Measurements from ENCODE around the gene SLC44A5. TPM values are rescaled to one million over a fixed set of nuclear protein-coding genes. Genes with fewer than 3 reads are reported as not detected.

Gene SLC44A5
- total RNA-seq, 1 experiment from 2014 or later: 2.4 TPM

DNA sequence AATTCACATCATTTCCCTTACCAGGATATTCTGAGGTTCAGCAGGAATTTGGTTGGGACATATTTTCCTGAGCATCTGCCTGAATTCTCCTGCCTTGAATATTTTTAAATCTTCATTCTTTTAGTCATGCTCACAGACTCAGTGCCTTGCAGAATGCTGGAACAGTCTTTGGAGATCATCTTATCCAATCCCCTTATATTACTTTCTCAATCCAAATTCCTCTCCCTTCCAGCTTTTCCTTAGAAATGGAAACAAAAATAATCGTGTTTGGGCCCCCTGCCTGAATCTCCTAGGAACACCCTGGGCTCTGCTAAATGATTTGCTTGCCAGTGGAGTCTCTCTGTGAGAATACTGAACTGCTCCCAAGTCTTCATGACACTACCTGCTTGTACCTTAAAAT, 438.4 kb downstream of the SLC44A5 start:
- H3K4me1 Mint-ChIP-seq: peaks cover 0 to 4% of the 10 kb centered on the region in 2 experiments; a peak in 1 of 4 replicates
- H3K4ac ChIP-seq (ENCODE audit: low read depth, low read length): no peak overlapping the region
- no peak for DNase-seq
- H2BK15ac ChIP-seq (ENCODE audit: low read depth, low read length): no peak overlapping the region
- H3K9me3 ChIP-seq (ENCODE audit: control insufficient read depth, low read depth, low read length): no peaks in the 10 kb centered on the region
- H3K23me2 ChIP-seq (ENCODE audit: insufficient read length, low read depth, low read length, poor library complexity, severe bottlenecking): no peaks in the 10 kb centered on the region
- no peaks in the 10 kb centered on the region for H3K27me3 ChIP-seq (ENCODE audit: insufficient read depth, low read length)
- H3K9ac ChIP-seq (ENCODE audit: extremely low read depth, insufficient read length, low read length): no peak overlapping the region
- no peak overlapping the region for H3K27ac Mint-ChIP-seq
- H2BK12ac ChIP-seq (ENCODE audit: insufficient read length, low read depth, low read length): no peak overlapping the region
- H2BK120ac ChIP-seq (ENCODE audit: low read depth, low read length, poor library complexity, severe bottlenecking): no peak overlapping the region
- no peak overlapping the region for H3T11ph ChIP-seq (ENCODE audit: low read length)
- no peak overlapping the region for H3K18ac ChIP-seq (ENCODE audit: insufficient read length, low read depth, low read length)
- H3K9me3 Mint-ChIP-seq: peaks cover 4 to 14% of the 10 kb centered on the region in 2 experiments; a peak in 2 of 5 replicates
- no peak for TF ChIP-seq CTCF (conservative IDR thresholded peaks at IDR 0.05)
- H3K79me1 ChIP-seq (ENCODE audit: insufficient read depth, low read depth, low read length, poor library complexity, severe bottlenecking): no peaks in the 10 kb centered on the region
- H2AFZ ChIP-seq (ENCODE audit: low read length): no peak overlapping the region
- H3K14ac ChIP-seq (ENCODE audit: insufficient read depth, low read length): no peak overlapping the region
- H4K8ac ChIP-seq (replicated peaks; ENCODE audit: insufficient read length, low read depth, low read length): no peak overlapping the region
- no peaks in the 10 kb centered on the region for H3K36me3 Mint-ChIP-seq (ENCODE audit: insufficient read depth in 1 of 3, low read depth in 3 of 3)
- no CpG with 5 or more reads among the region's 1 CpG for WGBS (ENCODE audit: extremely low coverage, insufficient read length, low lambda C conversion rate)
- H3K4me3 Mint-ChIP-seq: no peak overlapping the region
- no peak overlapping the region for H2AK5ac ChIP-seq (ENCODE audit: insufficient read length, low read length)
- H4K5ac ChIP-seq (ENCODE audit: insufficient read length, low read depth, low read length): no peak overlapping the region
- no peak overlapping the region for H2BK5ac ChIP-seq (ENCODE audit: insufficient read length, low read length)
- no peak overlapping the region for H3K23ac ChIP-seq (ENCODE audit: insufficient read length, low read depth, low read length)
- H3K79me2 ChIP-seq (ENCODE audit: insufficient read depth, low read length): no peaks in the 10 kb centered on the region
- H3K4me1 ChIP-seq (ENCODE audit: insufficient read depth, low read length): no peaks in the 10 kb centered on the region
- no peak overlapping the region for H3K56ac ChIP-seq (ENCODE audit: insufficient read length, low read depth, low read length)
- no peak overlapping the region for H2BK20ac ChIP-seq (ENCODE audit: low read depth, low read length, poor library complexity, severe bottlenecking)
- no peak overlapping the region for H3K27ac ChIP-seq (ENCODE audit: insufficient read length, low read depth, low read length)
- no peak overlapping the region for H4K91ac ChIP-seq (ENCODE audit: insufficient read length, low read depth, low read length)
- H4K20me1 ChIP-seq (ENCODE audit: control insufficient read depth, insufficient read depth, insufficient read length): no peaks in the 10 kb centered on the region
- H3K4me2 ChIP-seq (ENCODE audit: insufficient read depth, insufficient read length, low read length): no peak overlapping the region
- no peaks in the 10 kb centered on the region for H3K27me3 Mint-ChIP-seq (ENCODE audit: low read depth)
